ENCODE data around the gene DGKB.

GRCh38 chr7:14602851-14603250 lies 299.7 kb downstream of the DGKB start:
- no peak for TF ChIP-seq CTCF (IDR thresholded peaks at IDR 0.05)
- no peak for TF ChIP-seq POLR2A (IDR thresholded peaks at IDR 0.05)
